ENCODE measurements around the gene EPHB1.

Gene EPHB1

DNA sequence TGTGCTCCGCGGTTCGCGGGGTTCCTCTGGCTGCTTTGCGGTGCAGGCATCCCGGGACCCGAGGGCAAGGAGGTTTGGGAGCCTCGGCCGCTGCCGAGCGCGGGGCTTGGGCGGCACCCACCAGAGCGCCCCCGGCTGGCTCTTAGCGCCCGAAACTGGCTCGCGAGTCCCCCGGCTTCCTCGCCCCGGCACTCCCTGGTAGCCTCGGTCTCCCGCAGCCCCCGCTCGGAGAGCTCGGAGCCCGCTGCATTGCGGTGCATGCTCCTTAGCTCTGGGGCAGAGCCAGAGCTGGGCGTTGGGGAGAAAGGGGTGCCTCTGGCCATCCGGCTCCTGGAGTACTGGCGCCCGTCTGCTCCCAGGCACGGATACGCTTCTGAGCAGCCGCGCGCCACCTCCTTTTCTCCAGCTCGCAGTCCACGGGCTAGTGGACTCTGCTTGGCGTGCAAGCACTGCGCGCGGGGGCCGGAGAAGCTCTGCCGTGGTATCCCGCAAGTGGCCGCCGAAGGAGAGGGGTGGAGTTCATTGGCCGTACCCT is 753 bp downstream of the EPHB1 start:
- H3K4me3 Mint-ChIP-seq: peak overlapping the region; percentile 93
- H3K4me1 Mint-ChIP-seq (ENCODE audit: low read depth): peaks cover 11% of the 10 kb centered on the region
- DNase-seq (ENCODE audit: low spot score): no peak
- H3K27me3 Mint-ChIP-seq (ENCODE audit: low read depth): peaks cover 58% of the 10 kb centered on the region
- no peak overlapping the region for H3K27ac Mint-ChIP-seq
- H3K36me3 Mint-ChIP-seq (ENCODE audit: low read depth): no peaks in the 10 kb centered on the region
- H3K9me3 Mint-ChIP-seq: no peaks in the 10 kb centered on the region

DNA sequence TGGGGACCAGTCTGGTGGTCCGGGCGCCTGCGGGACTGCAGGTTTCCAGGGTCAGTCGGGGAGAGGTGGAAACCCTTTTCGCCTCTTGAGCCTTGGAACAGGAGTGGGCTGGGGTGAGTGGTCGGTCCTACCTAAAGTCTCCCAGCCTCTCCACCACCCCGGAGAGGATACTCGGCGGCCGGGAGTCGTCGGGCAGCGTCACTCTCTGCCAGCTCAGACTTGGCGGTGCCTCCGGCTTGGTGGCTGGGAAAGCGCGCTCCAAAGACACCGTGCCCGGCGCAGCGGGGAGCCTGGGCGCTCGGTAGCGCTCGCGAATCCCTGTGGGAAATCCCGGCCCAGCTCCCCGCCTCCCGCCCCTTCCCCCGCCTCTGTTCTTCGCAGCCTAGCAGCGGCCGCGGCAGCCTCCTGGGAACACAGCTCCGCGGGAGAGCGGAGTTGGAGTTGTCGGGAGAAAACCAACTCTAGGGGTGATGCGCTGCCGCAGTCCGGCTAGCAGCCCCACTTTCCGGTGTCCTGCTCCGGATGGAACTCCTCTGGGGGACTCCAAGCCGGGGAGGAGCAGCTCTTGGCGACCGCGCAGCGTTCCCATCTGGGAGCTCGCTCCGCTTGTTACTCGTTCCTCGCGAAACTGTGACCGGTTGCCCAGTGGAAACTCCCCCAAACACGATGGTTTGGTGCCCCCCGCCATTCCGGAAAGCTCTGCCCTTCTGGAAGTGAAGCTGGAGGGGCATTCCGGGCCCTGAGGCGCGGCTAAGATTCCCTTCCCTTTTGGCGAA is 1.4 kb downstream of the EPHB1 start:
- Mint-ChIP-seq H3K9me3 (no peaks in the 10 kb centered on the region), H3K27ac (no peak overlapping the region), H3K27me3 (ENCODE audit: low read depth) (peaks cover 55% of the 10 kb centered on the region), H3K4me1 (ENCODE audit: low read depth) (peaks cover 11% of the 10 kb centered on the region), H3K36me3 (ENCODE audit: low read depth) (no peaks in the 10 kb centered on the region), H3K4me3 (peak overlapping the region; percentile 47)
- no peak for DNase-seq (ENCODE audit: low spot score)

DNA sequence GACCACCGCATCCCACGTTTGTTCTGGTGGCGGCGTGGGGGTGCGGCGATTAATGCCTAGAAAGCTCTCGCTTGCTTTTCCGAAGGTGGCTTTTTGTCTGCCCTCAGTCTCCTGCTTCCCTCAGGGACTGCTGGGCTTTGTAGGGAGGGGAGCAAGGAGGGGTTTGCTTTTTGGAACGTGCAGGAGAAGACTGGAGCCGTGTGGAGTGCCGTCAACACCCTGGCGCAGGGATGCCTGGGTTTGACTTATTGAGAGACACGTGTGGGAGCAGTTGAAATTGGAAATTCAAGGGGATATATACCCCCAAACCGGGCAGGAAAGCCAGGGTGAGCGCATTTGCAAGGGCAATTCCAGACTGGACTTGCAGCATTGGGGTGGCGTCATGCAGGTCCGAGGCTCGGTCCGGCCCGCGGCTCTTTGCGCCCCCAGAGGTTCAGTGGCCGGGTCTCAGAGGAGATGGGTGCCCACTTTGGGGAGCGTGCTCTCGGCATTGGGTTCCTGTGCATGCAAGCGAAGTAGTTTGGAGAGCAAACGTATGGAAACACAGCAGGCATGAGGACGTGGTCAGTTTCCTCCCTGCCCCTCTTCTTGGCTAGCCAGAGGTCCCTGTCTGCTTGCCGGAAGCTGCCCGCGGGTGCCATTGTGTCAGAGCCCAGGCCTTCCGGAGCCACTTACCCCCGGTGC is 2.1 kb downstream of the EPHB1 start:
- Mint-ChIP-seq H3K27ac (no peak overlapping the region), H3K36me3 (ENCODE audit: low read depth) (no peaks in the 10 kb centered on the region), H3K27me3 (ENCODE audit: low read depth) (peaks cover 55% of the 10 kb centered on the region), H3K9me3 (no peaks in the 10 kb centered on the region), H3K4me3 (peak overlapping the region; percentile 47), H3K4me1 (ENCODE audit: low read depth) (peaks cover 15% of the 10 kb centered on the region)
- DNase-seq (ENCODE audit: low spot score): no peak

DNA sequence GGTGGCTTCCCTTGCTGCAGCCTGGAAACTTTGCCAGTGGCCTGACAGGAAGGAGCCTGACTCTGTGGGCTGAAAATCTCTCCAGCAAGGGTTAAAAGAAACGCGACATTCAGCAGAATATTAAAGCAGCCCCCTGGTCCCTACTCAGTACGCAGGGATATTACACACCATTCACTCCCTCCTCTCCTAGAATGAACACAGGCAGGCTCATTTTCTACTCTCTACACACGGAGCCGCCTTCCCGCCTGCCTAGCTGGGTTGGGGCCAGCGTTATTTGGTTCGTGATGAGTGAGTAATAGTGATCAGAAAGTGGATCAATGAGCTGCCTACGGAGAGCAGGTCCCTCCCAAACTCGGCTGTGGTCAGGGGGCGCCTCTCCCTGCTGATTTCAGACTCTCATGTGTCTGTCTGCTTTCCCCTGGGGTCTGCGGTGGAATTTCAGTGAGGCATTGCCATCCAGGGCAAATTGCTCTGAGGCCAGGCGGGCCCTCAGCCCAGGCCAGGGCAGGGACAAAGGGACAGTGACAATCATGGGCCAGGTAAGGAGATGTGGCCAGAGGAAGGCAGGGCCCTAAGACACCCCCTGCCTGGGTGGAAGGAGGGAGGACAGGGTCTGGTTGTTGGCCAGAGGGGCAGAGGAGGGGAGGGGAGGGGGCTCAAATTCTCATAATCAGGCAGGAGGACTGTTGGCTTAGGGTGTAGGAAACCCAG is 2.8 kb downstream of the EPHB1 start:
- no peak overlapping the region for H3K4me3 Mint-ChIP-seq
- no peaks in the 10 kb centered on the region for H3K36me3 Mint-ChIP-seq (ENCODE audit: low read depth)
- H3K9me3 Mint-ChIP-seq: no peaks in the 10 kb centered on the region
- H3K27me3 Mint-ChIP-seq (ENCODE audit: low read depth): peaks cover 50% of the 10 kb centered on the region
- H3K27ac Mint-ChIP-seq: no peak overlapping the region
- DNase-seq (ENCODE audit: low spot score): no peak
- peaks cover 22% of the 10 kb centered on the region for H3K4me1 Mint-ChIP-seq (ENCODE audit: low read depth)

DNA sequence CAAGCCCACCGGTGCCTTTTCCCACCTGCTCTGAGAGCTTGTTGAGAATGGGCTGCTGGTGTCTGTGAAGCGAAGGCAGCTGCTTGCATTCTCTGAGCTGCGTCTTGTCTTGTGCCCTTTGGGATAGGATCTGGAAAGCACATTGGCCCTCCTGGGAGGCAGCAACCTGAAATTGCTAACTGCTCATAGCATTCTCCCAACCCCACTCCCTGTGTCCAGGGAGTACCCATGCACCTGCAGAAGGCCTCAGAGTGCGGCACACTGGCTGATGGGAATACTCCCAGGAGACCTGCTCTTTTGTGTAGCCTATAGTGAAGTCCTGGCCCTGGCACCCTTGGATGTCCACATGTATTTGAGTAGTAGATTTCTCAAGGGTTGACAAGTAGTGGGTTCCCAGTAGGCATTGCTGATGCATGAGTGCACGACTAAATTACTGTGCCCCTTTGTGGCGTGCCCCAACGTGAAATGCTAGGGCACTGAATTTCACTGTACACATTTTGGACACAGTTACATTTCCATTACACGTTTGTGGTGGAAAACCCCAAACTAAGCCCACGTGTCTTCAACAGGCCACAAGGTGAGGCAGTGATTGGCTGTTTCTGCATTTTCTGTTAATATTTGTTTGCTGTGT is 3.7 kb downstream of the EPHB1 start:
- no peak for DNase-seq (ENCODE audit: low spot score)
- no peaks in the 10 kb centered on the region for H3K9me3 Mint-ChIP-seq
- no peak overlapping the region for H3K4me3 Mint-ChIP-seq
- peaks cover 29% of the 10 kb centered on the region for H3K4me1 Mint-ChIP-seq (ENCODE audit: low read depth)
- no peaks in the 10 kb centered on the region for H3K36me3 Mint-ChIP-seq (ENCODE audit: low read depth)
- H3K27ac Mint-ChIP-seq: no peak overlapping the region
- peaks cover 43% of the 10 kb centered on the region for H3K27me3 Mint-ChIP-seq (ENCODE audit: low read depth)

DNA sequence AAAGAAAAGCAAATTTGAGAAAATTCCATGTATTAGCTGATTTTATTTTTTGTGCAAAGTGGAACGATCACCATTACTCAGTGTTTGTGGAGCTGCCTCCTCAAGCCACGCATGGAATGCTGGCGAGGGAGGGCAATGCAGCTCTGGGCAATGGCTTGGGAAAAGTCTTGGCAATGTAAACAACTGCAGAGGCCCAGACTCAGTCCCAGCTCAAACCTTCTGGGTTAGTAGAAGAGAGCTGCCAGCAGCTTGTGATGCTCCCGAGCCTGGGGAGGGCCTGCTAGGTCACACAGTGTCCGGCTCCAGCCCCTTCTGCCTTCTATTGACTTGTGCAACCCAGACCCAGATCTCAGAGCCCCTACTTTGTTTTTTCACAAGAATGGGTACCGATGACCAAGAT is 4.3 kb downstream of the EPHB1 start:
- peaks cover 31% of the 10 kb centered on the region for H3K4me1 Mint-ChIP-seq (ENCODE audit: low read depth)
- no peaks in the 10 kb centered on the region for H3K36me3 Mint-ChIP-seq (ENCODE audit: low read depth)
- peaks cover 41% of the 10 kb centered on the region for H3K27me3 Mint-ChIP-seq (ENCODE audit: low read depth)
- DNase-seq (ENCODE audit: low spot score): no peak
- H3K9me3 Mint-ChIP-seq: no peaks in the 10 kb centered on the region
- H3K4me3 Mint-ChIP-seq: no peak overlapping the region
- H3K27ac Mint-ChIP-seq: no peak overlapping the region

DNA sequence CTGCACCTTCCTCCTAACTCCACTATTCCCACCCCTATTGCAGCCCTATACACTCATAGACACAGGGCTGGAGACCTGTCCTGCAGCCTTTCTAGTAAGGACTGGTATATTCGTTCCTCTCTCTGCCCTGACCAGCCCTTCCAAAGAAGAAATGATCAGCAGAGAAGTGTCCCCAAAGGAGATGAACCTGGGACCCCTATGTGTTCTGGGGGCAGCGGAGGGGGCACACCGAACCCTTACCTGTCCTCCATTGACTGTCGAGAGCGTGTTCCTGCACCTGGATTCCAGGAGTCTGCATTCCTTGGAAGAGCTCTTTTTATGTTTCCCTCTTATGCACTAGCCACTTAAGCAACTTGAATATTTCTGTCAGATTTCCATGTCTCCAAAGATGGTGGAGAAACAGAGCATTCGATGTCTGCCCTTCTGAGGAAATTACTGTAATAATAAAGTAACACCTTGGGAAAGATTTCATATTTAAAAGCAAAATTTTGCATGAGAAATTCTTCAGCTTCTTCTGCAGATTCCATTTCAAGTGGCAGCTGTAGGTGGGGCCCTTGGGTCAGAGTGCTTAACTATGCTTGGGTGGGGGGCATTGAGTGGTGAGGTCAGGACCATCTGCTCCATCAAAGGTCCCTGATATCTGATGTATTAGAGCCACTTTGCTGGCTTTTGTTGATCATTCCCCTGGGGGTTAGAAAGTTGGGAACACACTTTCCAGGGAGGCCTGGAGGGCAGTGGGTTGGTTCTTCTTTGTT is 6.3 kb downstream of the EPHB1 start:
- peaks cover 35% of the 10 kb centered on the region for H3K27me3 Mint-ChIP-seq (ENCODE audit: low read depth)
- peaks cover 3% of the 10 kb centered on the region for H3K9me3 Mint-ChIP-seq
- no peak for DNase-seq (ENCODE audit: low spot score)
- H3K36me3 Mint-ChIP-seq (ENCODE audit: low read depth): no peaks in the 10 kb centered on the region
- H3K4me3 Mint-ChIP-seq: no peak overlapping the region
- H3K27ac Mint-ChIP-seq: no peak overlapping the region
- H3K4me1 Mint-ChIP-seq (ENCODE audit: low read depth): peaks cover 29% of the 10 kb centered on the region

DNA sequence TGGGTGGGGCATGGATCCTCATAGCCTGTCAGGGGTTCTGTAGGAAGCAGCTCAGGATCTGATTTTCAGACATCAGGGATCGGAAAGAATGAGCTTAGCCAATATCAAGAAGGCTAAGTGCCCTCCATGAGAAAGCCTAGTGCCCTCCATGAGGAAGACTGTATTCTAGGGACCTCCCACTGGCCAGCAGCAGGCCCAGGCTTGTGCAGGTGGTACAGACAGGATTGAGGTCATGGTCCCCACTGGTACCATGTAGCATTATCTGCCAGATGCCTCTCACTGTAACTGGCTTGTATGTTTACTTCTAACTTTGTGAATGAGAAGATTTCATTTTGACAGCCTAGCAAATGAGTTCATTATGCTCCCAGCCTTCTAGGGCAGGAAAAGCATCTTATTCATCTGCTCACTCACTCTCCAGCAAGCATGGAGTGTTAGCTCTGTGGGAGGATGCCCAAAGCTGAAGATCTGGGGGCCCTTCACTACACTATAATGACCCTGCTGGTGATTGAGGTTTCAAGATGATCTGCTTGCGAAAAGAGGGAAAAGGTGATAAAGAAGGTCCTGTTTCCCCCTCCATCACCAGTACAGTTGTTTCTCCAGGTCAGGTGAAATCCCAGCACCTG is 7.5 kb downstream of the EPHB1 start:
- no peaks in the 10 kb centered on the region for H3K36me3 Mint-ChIP-seq (ENCODE audit: low read depth)
- peak overlapping the region; percentile 76 for H3K27ac Mint-ChIP-seq
- peaks cover 22% of the 10 kb centered on the region for H3K4me1 Mint-ChIP-seq (ENCODE audit: low read depth)
- H3K4me3 Mint-ChIP-seq: peak overlapping the region; percentile 41
- peaks cover 35% of the 10 kb centered on the region for H3K27me3 Mint-ChIP-seq (ENCODE audit: low read depth)
- H3K9me3 Mint-ChIP-seq: peaks cover 3% of the 10 kb centered on the region
- DNase-seq (ENCODE audit: low spot score): no peak

GRCh38 chr3:134803051-134803505 is 8.0 kb downstream of the EPHB1 start:
- peaks cover 29% of the 10 kb centered on the region for H3K27me3 Mint-ChIP-seq (ENCODE audit: low read depth)
- H3K4me1 Mint-ChIP-seq (ENCODE audit: low read depth): peaks cover 21% of the 10 kb centered on the region
- DNase-seq (ENCODE audit: low spot score): peak; percentile 49
- peak overlapping the region; percentile 81 for H3K27ac Mint-ChIP-seq
- peaks cover 3% of the 10 kb centered on the region for H3K9me3 Mint-ChIP-seq
- H3K36me3 Mint-ChIP-seq (ENCODE audit: low read depth): no peaks in the 10 kb centered on the region
- peak overlapping the region; percentile 41 for H3K4me3 Mint-ChIP-seq

DNA sequence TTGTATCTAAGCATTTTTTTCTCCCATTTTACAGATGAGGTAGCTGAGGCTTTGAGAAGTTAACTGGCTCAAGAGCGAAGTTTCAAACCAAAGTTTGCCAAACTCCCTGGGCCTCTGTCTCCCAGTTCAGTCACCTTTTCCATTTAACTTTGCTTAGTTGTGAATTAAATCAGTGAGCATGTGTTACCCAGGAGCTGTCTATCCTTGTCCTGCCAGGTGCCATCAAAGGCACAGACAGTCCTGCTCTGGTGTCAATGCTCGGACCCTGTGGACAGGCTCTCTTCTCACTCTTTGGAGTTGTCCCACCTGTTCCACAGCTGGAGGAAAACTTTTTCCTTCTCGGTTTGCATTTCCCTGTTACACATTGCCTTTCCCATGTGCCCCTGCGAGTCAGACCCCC is 8.6 kb downstream of the EPHB1 start:
- Mint-ChIP-seq H3K36me3 (ENCODE audit: low read depth) (no peaks in the 10 kb centered on the region), H3K4me1 (ENCODE audit: low read depth) (peaks cover 21% of the 10 kb centered on the region), H3K9me3 (peaks cover 3% of the 10 kb centered on the region), H3K27ac (no peak overlapping the region), H3K27me3 (ENCODE audit: low read depth) (peaks cover 24% of the 10 kb centered on the region), H3K4me3 (no peak overlapping the region)
- DNase-seq (ENCODE audit: low spot score): no peak

- Mint-ChIP-seq H3K36me3 (ENCODE audit: low read depth) (no peaks in the 10 kb centered on the region), H3K9me3 (peaks cover 3% of the 10 kb centered on the region), H3K4me3 (no peak overlapping the region), H3K27me3 (ENCODE audit: low read depth) (peaks cover 15% of the 10 kb centered on the region), H3K27ac (no peak overlapping the region), H3K4me1 (ENCODE audit: low read depth) (peaks cover 21% of the 10 kb centered on the region)
- no peak for DNase-seq (ENCODE audit: low spot score)
Measured at GRCh38 chr3:134804508-134805480, 9.7 kb downstream of the EPHB1 start.

- Mint-ChIP-seq H3K36me3 (ENCODE audit: low read depth) (no peaks in the 10 kb centered on the region), H3K27ac (no peak overlapping the region), H3K4me3 (no peak overlapping the region), H3K9me3 (peaks cover 3% of the 10 kb centered on the region), H3K4me1 (ENCODE audit: low read depth) (peaks cover 16% of the 10 kb centered on the region), H3K27me3 (ENCODE audit: low read depth) (peaks cover 15% of the 10 kb centered on the region)
- DNase-seq (ENCODE audit: low spot score): no peak
Measured at GRCh38 chr3:134807189-134807588, 12.1 kb downstream of the EPHB1 start.

Data from T-helper 2 cell treated with Interferon-gamma antibody and Interleukin-4, amounts not matched to agents 5 μg/mL and 100 μg/mL, for 36 hours (primary cell).